ENCODE measurements around the gene SIN3A.
"Not testable (repeated sequence)": the region's sequence is repeated elsewhere in the genome, so short reads cannot be mapped to it uniquely, and the experiment has no call there.

SIN3A gene

DNA sequence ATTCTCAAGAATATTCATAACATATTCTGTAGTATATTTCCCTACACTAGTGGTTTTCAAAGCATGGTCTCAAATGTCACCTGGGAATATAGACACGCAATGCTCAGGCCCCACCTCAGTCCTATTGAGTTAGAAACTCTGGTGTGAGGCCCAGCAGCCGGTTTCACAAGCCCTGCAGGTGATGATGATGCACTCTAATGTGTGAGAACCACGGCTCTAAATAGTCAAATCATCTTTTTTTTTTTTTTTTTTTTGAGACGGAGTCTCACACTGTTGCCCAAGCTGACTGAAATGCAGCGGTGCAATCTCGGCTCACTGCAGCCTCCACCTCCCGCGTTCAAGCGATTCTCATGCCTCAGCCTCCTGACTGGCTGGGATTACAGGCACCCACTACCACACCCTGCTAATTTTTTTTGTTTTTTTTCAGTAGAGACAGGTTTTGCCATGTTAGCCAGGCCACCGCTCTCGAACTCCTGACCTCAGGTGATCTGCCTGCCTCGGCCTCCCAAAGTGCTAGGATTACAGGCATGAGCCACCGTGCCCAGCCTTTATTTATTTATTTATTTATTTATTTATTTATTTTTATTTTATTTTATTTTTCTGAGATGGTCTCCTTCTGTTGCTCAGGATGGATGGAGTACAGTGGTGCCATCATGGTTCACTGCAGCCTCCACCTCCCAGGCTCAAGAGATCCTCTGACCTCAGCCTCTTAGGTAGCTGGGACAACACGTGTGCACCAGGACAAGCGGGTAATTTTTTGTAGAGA is 117.7 kb downstream of the SIN3A start:
- not testable (repeated sequence) for DNase-seq (ENCODE audit: low spot score)

DNA sequence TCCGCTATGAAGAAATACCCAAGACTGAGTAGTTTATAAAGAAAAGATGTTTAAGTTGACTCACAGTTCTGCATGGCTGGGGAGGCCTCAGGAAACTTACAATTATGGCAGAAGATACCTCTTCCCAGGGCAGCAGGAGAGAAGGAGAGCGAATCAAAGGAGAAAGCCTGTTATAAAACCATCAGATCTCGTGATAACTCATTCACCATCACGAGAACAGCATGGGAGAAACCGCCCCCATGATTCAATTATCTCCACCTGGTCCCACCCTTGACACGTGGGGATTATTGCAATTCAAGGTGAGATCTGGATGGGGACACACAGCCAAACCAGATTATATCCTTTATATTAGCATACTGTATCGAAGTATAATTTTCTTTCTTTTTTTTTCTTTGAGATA is 119.4 kb downstream of the SIN3A start:
- DNase-seq (ENCODE audit: low spot score), result not testable (repeated sequence)

- no peak for DNase-seq (ENCODE audit: low spot score)
Observed at GRCh38 chr15:75329571-75329970, 121.9 kb downstream of the SIN3A start.

DNA sequence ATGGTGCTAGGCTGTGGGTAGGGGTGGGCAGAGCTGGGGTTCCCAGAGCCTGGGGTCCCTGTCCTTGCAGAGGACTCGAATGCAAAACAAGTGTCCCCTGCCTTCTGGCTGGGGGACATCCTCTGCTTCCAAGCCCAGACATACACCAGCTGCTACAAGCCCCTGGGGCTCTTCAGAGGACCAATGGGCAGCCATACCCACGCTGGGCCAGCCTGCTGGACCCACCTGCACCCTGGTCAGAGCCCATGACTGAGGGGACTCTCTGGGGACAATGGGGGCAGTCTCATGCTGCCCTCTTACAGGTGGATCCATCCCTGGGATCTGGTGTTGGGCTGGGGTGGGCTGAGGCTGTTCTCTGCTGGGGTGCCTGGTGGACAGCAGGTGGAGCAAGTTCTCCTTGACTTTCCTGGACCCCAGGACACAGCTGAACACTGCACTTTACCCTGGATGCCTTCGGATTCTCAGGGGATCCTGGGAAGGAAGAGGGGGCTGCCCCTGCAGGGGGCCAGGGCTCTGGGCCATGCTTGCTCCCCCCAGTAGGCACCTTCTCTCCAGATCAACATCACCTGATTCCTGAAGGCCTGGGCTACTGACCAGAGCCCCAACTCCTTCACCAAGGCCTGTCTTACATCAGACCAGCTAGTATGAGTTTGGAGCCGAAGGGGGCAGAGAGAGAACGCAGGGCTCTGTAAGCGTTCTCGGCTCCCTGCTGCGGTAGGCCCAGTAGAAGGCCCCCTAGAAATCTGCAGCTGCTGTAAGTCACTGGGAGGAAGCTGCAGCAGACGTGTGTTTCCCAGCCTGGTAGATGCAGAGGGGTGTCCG is 122.8 kb downstream of the SIN3A start:
- no peak for DNase-seq (ENCODE audit: low spot score)

GRCh38 chr15:75327491-75327890 is 124.0 kb downstream of the SIN3A start:
- DNase-seq (ENCODE audit: low spot score), result no peak

- DNase-seq (ENCODE audit: low spot score), result no peak
Observed at GRCh38 chr15:75327005-75327404, 124.5 kb downstream of the SIN3A start.

DNA sequence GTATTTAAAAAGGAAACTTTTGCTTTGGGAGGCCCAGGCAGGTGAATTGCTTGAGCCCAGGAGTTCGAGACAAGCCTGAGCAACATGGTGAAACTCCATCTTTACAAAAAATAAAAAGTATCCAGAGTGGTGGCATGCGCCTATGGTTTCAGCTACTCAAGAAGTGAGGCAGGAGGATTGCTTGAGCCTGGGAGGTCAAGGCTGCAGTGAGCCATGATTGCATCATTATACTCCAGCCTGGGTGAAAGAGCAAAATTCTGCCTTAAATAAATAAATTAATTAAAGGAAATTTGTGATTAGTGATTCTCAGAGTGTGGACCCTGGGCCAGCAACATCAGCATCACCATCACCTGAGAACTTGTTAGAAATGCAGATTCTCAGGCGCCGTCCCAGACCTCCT is 125.6 kb downstream of the SIN3A start:
- DNase-seq (ENCODE audit: low spot score), result no peak

DNA sequence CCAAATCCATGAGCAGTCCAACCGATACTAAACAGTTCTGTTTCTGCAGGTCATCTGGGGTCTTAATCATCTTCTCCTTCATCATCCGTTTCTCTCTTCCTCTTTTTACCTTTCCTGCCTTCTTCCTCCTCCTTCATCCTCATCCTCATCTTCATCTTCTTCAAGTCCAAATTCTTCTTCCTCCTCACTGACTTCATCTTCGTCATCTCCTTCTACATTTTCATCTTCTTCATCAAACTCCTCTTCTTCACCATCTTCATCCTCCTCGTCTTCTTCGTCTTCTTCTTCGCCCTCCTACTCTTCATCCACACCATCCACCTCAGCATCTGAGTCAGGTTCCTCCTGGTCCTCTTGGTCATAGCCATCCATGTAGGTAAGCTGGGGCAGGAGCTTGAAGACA is 129.8 kb downstream of the SIN3A start:
- no peak for DNase-seq (ENCODE audit: low spot score)

Measured in AG08395 (cell line).